Skin of body (tissue), 2 donors: ENCODE data around the gene FCER1G. TPM values are rescaled to one million over a fixed set of nuclear protein-coding genes. Genes with fewer than 3 reads are reported as not detected.
"Not testable (repeated sequence)": the region's sequence is repeated elsewhere in the genome, so short reads cannot be mapped to it uniquely, and the experiment has no call there.

ENCODE experiments used
- DNase-seq: peaks from one replicate; lab custom pipeline; 2025; lab: John Stamatoyannopoulos, UW
- total RNA-seq: library from RNA; depleted of rRNA; stranded (reverse); fragments of >200 nt; gene quantifications from one replicate; pipeline ENCODE4 v1.2.3, GENCODE V29; 2014

Gene FCER1G
- total RNA-seq, 1 donor from 2014 or later, result 12.4 TPM

- DNase-seq, result no peak
These were observed 8.5 kb upstream of the FCER1G start for GRCh38 chr1:161206411-161207140.

DNA sequence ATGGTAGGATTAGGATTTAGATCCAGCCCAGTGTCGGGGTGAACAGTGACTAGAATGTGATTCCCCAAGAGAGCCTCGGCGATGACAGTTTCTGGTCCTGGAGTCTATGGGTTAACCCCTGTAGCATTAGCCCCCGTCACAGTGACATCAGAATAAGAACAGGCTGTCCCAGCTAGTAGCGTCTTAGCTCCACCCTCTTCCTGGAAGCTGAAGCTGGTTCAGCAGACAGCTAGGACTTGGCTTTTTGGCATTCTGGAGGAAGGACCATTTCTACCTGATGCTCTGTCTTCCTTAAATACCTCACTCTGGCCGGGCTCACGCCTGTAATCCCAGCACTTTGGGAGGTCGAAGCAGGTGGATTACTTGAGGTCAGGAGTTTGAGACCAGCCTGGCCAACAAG is 7.9 kb upstream of the FCER1G start:
- no peak for DNase-seq

DNA sequence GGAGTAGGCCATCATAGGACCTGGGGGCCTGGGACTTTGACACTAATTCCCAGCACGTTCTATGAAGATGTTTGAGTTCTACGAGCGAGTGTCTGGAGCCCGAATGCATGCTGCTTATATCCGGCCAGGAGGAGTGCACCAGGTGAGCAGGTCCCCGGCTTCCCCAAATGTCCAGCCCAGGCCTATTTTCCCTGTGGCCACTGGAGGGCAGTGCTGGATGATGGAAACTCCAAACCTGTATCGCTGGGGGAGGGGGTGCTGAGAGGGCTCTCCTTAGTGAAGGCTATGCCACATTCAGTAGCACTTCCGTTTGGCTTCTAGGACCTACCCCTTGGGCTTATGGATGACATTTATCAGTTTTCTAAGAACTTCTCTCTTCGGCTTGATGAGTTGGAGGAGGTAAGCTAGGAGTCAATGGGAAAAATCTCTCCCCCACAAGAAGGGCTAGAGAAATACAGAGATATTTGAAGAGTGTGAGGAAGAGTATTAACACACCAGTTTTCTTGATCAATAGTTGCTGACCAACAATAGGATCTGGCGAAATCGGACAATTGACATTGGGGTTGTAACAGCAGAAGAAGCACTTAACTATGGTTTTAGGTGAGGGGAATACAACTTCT is 5.2 kb upstream of the FCER1G start:
- DNase-seq, result peak; percentile 39

- DNase-seq, result no peak
These were observed 726 bp upstream of the FCER1G start for GRCh38 chr1:161214369-161214768.

DNA sequence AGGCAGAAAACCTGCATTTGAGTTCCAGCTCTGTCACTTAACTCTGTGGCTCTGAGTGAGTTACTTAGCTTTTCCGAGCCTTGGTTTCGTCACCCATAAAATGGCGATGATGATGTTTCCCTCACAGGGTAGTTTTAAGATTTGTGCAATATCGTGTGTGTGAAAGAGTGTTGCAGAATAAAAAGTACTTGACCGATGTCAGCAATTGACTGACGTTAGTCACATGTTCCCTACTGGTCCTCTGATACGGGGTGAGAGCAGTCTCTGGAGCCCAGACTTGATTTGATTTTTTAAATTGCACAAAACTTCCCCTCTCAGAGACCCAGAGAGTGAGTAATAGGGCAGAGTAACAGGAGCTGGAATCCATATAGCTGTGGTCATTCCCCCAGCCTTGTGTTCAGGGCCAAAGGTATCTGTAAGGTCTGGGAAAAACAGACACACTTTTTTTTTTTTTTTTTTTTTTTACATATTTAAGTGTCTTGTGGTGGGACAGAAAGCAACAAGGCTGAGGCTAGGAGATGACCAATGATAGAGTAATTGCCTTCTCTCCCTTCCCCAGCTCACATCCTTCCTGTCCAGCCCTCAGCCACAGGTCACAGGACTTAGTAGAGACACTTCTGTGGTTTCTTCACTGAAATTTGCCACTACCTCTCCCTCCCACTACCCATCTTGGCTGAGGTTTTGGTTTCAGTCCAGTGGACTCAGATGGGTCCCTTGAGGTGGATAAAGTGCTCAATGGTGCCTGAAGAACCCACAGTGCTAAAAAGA is 2.0 kb downstream of the FCER1G start:
- DNase-seq, result no peak

DNA sequence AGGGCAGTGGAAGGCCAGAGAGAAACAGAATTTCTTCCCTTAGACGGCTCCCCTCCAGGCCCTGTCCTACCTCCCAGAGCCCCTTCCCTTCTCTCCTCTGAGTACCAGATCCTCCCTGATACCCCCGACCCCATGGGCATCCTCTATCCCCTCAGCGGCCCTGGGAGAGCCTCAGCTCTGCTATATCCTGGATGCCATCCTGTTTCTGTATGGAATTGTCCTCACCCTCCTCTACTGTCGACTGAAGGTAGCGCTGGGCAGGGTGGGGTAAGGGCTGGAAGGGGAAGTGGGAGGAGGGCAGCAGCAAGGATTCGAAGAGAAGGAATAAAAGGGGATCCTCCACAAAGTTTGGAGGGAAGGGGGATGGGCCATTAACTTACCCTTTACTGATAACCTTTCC is 2.7 kb downstream of the FCER1G start:
- no peak for DNase-seq

- no peak for DNase-seq
These were observed 3.4 kb downstream of the FCER1G start for GRCh38 chr1:161218301-161219077.

DNA sequence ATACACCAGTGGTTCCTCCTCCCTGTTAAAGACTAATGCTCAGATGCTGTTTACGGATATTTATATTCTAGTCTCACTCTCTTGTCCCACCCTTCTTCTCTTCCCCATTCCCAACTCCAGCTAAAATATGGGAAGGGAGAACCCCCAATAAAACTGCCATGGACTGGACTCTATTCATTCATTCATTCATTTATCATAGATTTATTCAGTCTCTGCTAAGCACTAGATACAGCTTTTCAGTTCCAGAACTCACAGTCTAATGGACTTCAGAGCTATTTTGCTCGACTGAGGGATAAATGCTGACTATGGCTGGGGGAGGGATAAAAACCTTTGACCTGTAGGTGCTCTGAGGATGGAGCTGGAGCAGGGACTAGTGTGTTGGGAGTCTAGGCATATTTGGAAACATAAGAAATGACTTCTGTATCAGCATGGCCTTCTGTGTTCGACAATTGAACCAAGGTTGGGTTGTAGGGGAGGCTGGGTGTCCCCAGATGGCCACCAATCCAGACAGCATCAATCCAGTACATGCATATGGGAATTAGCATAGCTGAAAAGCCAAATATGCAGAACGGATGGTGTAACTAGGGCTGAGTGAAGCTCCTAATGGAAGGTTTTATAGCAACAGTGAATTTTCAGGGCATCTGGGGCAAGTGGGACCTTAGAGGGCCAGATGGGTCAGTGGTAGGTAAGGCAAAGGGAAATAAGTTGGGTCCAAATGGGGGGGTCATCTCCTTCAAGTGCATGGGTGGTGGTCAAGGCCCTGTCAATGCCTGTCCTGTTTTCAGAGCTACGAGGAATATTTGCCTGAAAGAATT is 4.2 kb downstream of the FCER1G start:
- no peak for DNase-seq

- DNase-seq, result no peak
These were observed 4.9 kb downstream of the FCER1G start for GRCh38 chr1:161220002-161220401.

GRCh38 chr1:161222175-161223019 is 7.3 kb downstream of the FCER1G start:
- DNase-seq, result no peak

DNA sequence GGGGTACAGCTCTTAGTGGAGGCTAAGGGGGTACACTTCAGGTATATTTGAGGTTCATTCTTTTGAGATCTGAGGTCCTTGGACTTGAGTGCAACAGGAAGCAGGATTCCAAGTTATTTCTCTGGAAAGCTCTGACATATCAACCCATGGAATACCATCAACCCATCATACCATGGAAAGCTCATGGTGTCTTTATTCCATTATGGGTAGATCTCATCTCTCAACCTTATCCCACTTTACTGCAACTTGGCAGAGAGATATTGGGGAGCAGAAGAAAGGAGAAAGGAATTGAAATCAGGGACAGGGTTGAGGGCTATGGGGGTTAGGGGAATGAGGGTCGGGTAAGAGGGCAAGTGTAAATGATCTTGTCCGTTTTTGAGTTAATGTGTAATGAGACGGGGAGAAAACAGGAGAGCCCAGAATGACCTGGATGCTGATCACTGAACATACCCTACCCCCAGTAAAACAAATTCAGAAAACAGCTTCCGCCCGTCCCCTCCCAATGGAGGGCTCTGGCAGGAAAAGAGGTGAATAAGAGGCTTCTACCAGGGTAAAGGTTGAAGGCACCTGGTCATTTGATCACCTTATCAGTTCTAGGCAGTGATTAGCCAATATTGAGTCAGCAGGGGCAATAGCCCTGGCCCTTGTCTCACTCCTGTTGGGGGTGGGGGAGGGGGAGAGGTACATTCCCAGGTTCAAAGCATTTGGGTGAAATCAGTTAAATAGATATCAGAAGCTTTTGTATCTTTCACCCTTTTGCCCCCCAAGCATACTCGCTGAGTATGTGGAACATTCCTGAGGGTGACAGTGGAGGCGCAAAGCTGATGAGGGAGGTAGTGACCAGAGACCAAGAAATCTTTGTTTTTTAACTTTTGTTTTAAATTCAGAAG is 9.0 kb downstream of the FCER1G start:
- DNase-seq, result no peak

GRCh38 chr1:161224695-161225087 is 9.6 kb downstream of the FCER1G start:
- not testable (repeated sequence) for DNase-seq

- no peak for DNase-seq
These were observed 10.1 kb downstream of the FCER1G start for GRCh38 chr1:161225178-161225533.

GRCh38 chr1:161225534-161226319 is 10.6 kb downstream of the FCER1G start, which contains the start of gene TOMM40L:
Gene TOMM40L (plus strand): TSS chr1:161226060. CDS start chr1:161226490, 430 bp downstream.
- DNase-seq, result peak; percentile 99

- no peak for DNase-seq
These were observed 11.2 kb downstream of the FCER1G start for GRCh38 chr1:161226320-161226711.

GRCh38 chr1:161226759-161227158 is 11.7 kb downstream of the FCER1G start:
- no peak for DNase-seq

DNA sequence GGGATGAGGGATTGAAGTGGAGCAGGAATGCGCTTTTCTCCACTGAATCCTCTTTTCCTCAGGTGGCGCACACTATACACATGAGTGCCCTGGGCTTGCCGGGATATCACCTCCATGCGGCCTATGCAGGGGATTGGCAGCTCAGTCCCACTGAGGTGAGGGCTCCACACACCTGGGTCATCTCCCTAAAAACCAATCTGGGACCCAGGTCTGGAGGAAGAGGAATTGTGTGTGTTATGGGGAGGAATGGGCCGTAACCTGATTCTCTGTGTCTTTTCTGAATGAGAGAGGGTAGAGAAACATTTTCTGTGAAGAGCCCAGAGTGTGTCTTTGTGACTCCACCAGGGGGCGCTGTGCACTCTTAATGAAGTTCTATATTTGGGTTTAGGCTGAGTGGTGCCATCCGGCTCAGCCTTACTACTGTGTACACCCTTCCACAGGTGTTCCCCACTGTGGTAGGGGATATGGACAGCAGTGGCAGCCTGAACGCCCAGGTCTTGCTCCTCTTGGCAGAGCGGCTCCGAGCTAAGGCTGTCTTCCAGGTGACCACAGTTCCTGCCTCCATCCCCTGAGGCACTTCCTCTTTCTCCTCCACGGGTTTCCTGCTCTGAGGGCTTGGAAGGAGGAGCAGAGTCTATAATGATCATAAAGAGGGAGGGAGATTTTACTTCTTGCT is 12.2 kb downstream of the FCER1G start:
- peak; percentile 46 for DNase-seq
